GM12875 (cell line): ENCODE measurements around the gene ANAPC1.
"Not testable (repeated sequence)": the region's sequence is repeated elsewhere in the genome, so short reads cannot be mapped to it uniquely, and the experiment has no call there.

Source experiments
- H3K4me3 ChIP-seq: one replicate; pipeline ENCODE4 v1.5.1; 2011; ENCODE audit warnings: low read depth, low read length, control low read depth
- CTCF ChIP-seq: IDR thresholded peaks from 2 replicates; pipeline ENCODE4 v1.5.1; 2011; ENCODE audit warnings: low read depth, mild to moderate bottlenecking, control low read depth, inconsistent platforms, low read length, moderate library complexity, borderline replicate concordance; ENCODE audit not compliant: insufficient read depth

ANAPC1 gene

GRCh38 chr2:111735838-111736721 lies 147.9 kb downstream of the ANAPC1 start:
- TF ChIP-seq CTCF: peak; percentile 27; the same call in 1 of the 2 replicates
- H3K4me3 ChIP-seq: not testable (repeated sequence)

GRCh38 chr2:111735420-111735819 lies 148.6 kb downstream of the ANAPC1 start:
- not testable (repeated sequence) for H3K4me3 ChIP-seq

GRCh38 chr2:111729812-111730458 lies 154.1 kb downstream of the ANAPC1 start:
- not testable (repeated sequence) for H3K4me3 ChIP-seq

GRCh38 chr2:111727611-111728110 lies 156.3 kb downstream of the ANAPC1 start:
- not testable (repeated sequence) for H3K4me3 ChIP-seq

- not testable (repeated sequence) for H3K4me3 ChIP-seq
- peak; percentile 30; the same call in 1 of the 2 replicates for TF ChIP-seq CTCF
Measured at GRCh38 chr2:111725742-111726141, 158.3 kb downstream of the ANAPC1 start.

GRCh38 chr2:111719610-111720009 lies 164.4 kb downstream of the ANAPC1 start:
- H3K4me3 ChIP-seq: not testable (repeated sequence)
